Measurements from ENCODE around the gene CD48.

DNA sequence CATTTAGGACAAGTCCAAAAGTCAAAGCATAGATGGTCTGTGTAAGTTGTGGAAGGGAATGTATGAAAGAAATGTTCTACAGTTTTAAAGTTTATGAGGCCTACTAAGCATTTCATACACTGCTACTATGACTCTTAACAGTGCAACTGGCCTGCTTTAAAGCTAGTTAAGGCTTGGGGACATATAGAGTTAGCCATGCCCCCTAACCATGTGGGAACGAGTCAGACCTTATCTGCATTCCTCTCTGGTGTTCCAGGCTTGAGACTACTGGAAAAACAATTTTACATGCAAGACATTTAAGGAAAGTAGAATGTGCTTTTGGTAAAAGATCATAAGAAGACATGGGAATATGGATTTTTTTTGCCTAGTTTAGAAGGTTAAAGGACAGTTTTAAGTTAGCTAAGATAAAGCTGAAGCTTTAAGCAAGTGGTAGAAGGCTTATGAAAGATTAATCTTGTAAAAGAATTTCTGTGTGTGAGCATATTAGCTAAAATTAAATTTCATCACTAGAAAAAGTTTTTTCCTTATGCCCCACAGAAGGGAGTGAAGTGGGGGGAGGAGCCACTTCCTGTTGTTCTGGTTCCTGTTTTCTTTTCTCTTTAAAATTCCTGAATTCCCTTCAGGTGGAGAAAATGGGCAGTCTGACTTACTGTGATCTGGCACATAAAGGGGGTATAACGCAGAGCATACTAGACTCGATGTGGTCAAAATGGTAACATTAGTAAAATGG, 8.9 kb upstream of the CD48 start:
- TF ChIP-seq EZH2 (IDR thresholded peaks at IDR 0.05) (no peak), YY1 (IDR thresholded peaks at IDR 0.05; ENCODE audit: extremely low read depth, insufficient replicate concordance, low read depth, low read length) (no peak), RAD21 (IDR thresholded peaks at IDR 0.05; ENCODE audit: low read depth) (no peak), POLR2AphosphoS5 (IDR thresholded peaks at IDR 0.05; ENCODE audit: low read depth, low read length) (no peak), JUND (IDR thresholded peaks at IDR 0.05) (no peak), POLR2A (IDR thresholded peaks at IDR 0.05; ENCODE audit: borderline replicate concordance, extremely low read depth, insufficient read depth, insufficient read length) (no peak), SP1 (IDR thresholded peaks at IDR 0.05; ENCODE audit: low read depth) (no peak), SIN3A (IDR thresholded peaks at IDR 0.05; ENCODE audit: low read depth) (no peak), ZNF274 (IDR thresholded peaks at IDR 0.05; ENCODE audit: low read depth, low read length) (no peak)
- TF ChIP-seq, protein P1, sequence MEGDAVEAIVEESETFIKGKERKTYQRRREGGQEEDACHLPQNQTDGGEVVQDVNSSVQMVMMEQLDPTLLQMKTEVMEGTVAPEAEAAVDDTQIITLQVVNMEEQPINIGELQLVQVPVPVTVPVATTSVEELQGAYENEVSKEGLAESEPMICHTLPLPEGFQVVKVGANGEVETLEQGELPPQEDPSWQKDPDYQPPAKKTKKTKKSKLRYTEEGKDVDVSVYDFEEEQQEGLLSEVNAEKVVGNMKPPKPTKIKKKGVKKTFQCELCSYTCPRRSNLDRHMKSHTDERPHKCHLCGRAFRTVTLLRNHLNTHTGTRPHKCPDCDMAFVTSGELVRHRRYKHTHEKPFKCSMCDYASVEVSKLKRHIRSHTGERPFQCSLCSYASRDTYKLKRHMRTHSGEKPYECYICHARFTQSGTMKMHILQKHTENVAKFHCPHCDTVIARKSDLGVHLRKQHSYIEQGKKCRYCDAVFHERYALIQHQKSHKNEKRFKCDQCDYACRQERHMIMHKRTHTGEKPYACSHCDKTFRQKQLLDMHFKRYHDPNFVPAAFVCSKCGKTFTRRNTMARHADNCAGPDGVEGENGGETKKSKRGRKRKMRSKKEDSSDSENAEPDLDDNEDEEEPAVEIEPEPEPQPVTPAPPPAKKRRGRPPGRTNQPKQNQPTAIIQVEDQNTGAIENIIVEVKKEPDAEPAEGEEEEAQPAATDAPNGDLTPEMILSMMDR (IDR thresholded peaks at IDR 0.05 in 2 of 3, conservative IDR thresholded peaks at IDR 0.05 in 1 of 3; ENCODE audit: borderline replicate concordance in 1 of 3, insufficient read depth in 1 of 3, low read depth in 2 of 3, low read length in 2 of 3), result no peak
